Activated CD4-positive, alpha-beta T cell treated with anti-CD3 and anti-CD28 coated beads, Interleukin-2, amount 50 U/mL, for 24 hours (primary cell): ENCODE results near the gene ZC3H10.

Experiments used
- DNase-seq, 2 donors: peaks; one replicate each; pipeline ENCODE4 v3.0.0-alpha.2; 2020; ENCODE audit warnings: low read depth in 1 of 2, low spot score in 1 of 2

The ZC3H10 gene

GRCh38 chr12:56164345-56164729 lies 46.3 kb downstream of the ZC3H10 start:
- DNase-seq, result no peak

GRCh38 chr12:56165369-56165768 lies 47.3 kb downstream of the ZC3H10 start:
- no peak for DNase-seq

- no peak for DNase-seq
Observed at GRCh38 chr12:56169229-56169759, 51.2 kb downstream of the ZC3H10 start.

GRCh38 chr12:56172839-56173238 lies 54.8 kb downstream of the ZC3H10 start:
- DNase-seq, result no peak
